Measurements from ENCODE around the gene PSPC1.
"Not testable (repeated sequence)": the region's sequence is repeated elsewhere in the genome, so short reads cannot be mapped to it uniquely, and the experiment has no call there.

PSPC1 gene

DNA sequence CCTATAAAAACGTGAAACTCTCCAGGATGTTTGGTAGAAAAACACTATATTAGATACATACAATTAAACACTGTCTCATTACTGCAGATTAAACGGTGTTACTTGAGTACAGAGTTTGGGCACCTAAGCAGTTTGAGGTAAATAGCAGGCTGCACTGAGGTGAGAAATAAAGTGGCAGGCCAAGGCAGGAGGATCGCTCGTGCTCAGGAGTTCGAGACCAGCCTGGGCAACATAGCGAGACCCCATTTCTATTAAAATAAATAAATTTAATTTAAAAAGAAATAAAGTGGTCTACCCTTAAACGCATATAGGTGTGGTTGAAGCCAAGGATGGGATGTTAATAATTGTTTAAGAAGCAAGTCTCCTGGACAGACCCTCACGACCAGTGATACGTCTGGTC, 1.2 kb downstream of the PSPC1 start:
- H3K27me3 Mint-ChIP-seq: no peaks in the 10 kb centered on the region
- DNase-seq: no peak
- peak overlapping the region; percentile 99 for H3K27ac Mint-ChIP-seq
- H3K9me3 Mint-ChIP-seq: no peaks in the 10 kb centered on the region
- peaks cover 29% of the 10 kb centered on the region for H3K36me3 Mint-ChIP-seq (ENCODE audit: low read depth)
- peaks cover 10% of the 10 kb centered on the region for H3K4me1 Mint-ChIP-seq (ENCODE audit: low read depth)
- peak overlapping the region; percentile 99 for H3K4me3 Mint-ChIP-seq

DNA sequence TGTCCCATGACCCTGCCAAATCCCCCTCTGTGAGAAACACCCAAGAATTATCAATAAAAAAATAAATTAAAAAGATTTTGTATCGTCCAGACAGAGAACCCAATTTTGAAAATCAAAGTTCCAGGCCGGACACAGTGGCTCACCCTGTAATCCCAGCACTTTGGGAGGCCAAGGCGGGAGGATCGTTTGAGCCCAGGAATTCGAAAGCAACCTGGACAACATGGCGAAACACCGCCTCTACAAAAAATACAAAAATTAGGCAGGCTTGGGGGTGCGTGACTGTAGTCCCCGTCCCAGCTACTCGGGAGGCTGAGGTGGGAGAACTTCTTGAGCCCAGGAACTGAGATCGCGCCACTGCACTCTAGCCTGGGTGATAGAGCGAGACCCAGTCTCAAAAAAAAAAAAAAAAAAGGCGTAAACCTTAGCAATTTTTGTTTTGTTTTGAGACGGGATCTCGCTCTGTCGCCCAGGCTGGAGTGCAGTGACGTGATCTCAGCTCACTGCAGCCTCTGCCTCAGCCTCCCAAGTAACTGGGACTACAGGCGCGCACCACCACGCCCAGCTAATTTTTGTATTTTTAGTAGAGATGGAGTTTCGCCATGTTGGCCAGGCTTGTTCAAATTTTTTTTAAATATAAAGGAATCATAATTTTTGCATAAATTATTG, 1.9 kb downstream of the PSPC1 start:
- H3K9me3 Mint-ChIP-seq, H3K27me3 Mint-ChIP-seq, DNase-seq: not testable (repeated sequence)
- peaks cover 35% of the 10 kb centered on the region for H3K36me3 Mint-ChIP-seq (ENCODE audit: low read depth)
- peak overlapping the region; percentile 88 for H3K27ac Mint-ChIP-seq
- H3K4me1 Mint-ChIP-seq (ENCODE audit: low read depth): peaks cover 14% of the 10 kb centered on the region
- peak overlapping the region; percentile 99 for H3K4me3 Mint-ChIP-seq

DNA sequence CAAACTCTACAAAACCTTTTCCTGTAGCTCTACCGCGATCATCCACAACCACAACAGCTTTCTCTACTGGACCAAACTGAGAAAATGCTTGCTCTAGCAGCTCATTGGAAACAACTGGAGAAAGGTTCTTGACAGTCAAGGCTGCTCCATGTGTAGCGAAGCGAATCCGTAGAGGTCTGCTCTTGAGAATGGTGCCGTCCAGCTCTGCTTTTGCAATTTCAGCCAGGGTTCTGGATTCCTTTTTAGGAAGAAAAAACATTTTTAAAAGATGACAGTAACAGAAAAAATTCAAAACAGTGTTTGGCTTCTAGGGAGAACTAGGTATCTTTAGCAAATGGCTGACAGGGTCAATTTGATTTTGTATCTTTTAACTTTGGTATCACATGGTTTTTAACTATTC, 10.4 kb downstream of the PSPC1 start:
- Mint-ChIP-seq H3K4me1 (ENCODE audit: low read depth) (peaks cover 46% of the 10 kb centered on the region), H3K27me3 (no peaks in the 10 kb centered on the region), H3K27ac (peak overlapping the region; percentile 16)

DNA sequence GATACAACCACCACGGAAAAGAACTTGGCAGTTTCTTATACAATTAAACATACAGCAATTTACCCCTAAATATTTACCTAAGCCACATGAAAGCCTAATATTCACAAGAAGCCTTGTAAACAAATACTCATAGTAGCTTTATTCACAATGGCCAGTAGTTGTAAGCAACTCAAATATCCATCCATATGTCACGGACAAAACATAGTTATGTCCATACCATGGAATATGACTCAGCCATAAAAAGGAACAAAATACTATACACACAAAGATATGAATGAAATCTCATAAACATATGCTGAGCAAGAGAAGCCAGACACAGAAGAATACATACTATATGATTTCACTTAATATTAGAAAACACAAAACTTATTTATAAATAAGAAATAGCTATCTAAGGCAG, 12.9 kb downstream of the PSPC1 start:
- Mint-ChIP-seq H3K27me3 (no peaks in the 10 kb centered on the region), H3K4me3 (no peak overlapping the region), H3K9me3 (no peaks in the 10 kb centered on the region), H3K27ac (no peak overlapping the region), H3K36me3 (ENCODE audit: low read depth) (peaks cover 83% of the 10 kb centered on the region), H3K4me1 (ENCODE audit: low read depth) (peaks cover 46% of the 10 kb centered on the region)
- DNase-seq: no peak

More for the DNA sequence above, 10.4 kb downstream of the PSPC1 start:
- H3K4me3 Mint-ChIP-seq: no peak overlapping the region
- H3K9me3 Mint-ChIP-seq: no peaks in the 10 kb centered on the region
- no peak for DNase-seq
- H3K36me3 Mint-ChIP-seq (ENCODE audit: low read depth): peaks cover 78% of the 10 kb centered on the region

DNA sequence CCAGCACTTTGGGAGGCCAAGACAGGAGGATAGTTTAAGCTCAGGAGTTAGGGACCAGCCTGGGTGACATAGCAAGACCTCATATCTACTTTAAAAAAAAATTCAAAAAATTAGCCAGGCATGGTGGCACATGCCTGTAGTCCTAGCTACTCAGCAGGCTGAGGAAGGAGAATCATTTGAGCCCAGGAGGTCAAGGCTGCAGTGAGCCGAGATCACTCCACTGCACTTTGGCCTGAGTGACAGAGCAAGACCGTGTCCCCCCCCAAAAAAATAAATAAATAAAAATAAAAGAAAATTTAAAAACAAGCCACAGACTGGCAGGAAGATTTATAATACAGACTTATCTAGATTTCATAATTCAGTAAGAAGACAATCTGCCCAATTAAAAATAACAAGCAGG, 14.8 kb downstream of the PSPC1 start:
- Mint-ChIP-seq H3K27ac (peak overlapping the region; percentile 74), H3K4me3 (peak overlapping the region; percentile 16), H3K4me1 (ENCODE audit: low read depth) (peaks cover 50% of the 10 kb centered on the region), H3K27me3 (no peaks in the 10 kb centered on the region), H3K9me3 (no peaks in the 10 kb centered on the region), H3K36me3 (ENCODE audit: low read depth) (peaks cover 88% of the 10 kb centered on the region)
- no peak for DNase-seq

DNA sequence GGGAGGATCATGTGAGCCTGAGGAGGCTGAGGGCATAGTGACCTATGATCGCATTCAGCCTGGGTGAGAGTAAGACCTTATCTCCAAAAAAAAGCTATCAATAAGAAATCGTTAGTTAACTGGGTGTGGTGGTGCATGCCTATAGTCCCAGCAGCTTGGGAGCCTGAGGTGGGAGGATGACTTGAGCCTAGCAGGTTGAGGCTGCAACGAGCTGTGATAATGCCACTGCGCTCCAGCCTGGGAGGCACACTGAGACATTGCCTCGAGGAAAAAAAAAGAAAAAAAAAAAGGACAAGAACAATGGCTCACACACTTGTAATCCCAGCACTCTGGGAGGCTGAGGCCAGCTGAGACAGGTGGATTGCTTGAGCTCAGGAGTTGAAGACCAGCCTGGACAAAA, 16.2 kb downstream of the PSPC1 start:
- Mint-ChIP-seq H3K4me1 (ENCODE audit: low read depth) (peaks cover 53% of the 10 kb centered on the region), H3K27me3 (no peaks in the 10 kb centered on the region), H3K27ac (peak overlapping the region; percentile 61), H3K36me3 (ENCODE audit: low read depth) (peaks cover 88% of the 10 kb centered on the region), H3K9me3 (no peaks in the 10 kb centered on the region), H3K4me3 (no peak overlapping the region)
- no peak for DNase-seq

DNA sequence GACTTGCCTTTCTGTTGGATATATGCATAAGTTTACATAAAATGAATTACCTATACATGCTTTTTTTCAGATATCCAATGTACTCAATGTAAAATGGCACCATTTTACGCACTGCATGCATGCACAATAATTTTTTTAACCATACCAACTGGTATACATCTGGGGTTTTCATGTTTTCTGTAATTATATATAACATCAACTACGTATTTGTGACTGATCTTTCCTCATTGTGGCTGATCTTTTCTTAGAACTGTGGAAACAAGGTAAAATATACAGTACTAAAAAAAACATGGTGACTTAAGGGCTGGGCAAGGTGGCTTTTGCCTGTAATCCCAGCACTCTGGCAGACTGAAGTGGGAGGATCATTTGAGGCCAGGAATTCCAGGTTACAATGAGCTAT, 18.5 kb downstream of the PSPC1 start:
- DNase-seq: no peak
- Mint-ChIP-seq H3K27ac (peak overlapping the region; percentile 34), H3K4me3 (no peak overlapping the region), H3K27me3 (no peaks in the 10 kb centered on the region), H3K9me3 (no peaks in the 10 kb centered on the region), H3K4me1 (ENCODE audit: low read depth) (peaks cover 58% of the 10 kb centered on the region), H3K36me3 (ENCODE audit: low read depth) (peaks cover 87% of the 10 kb centered on the region)

DNA sequence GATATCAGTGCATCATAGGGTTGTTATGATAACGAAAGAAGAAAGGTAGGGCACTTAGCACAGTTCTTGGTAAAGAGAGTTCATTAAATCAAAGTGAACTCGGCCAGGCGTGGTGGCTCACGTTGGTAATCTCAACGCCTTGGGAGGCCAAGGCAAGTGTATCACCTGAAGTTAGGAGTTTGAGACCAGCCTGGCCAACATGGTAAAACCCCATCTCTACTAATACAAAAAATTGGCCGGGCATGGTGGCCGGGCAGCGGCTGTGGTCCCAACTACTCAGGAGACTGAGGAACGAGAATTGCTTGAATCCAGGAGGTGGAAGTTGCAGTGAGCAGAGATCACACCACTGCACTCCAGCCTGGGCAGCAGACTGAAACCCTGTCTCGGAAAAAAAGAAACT, 19.1 kb downstream of the PSPC1 start:
- Mint-ChIP-seq H3K4me1 (ENCODE audit: low read depth) (peaks cover 58% of the 10 kb centered on the region), H3K36me3 (ENCODE audit: low read depth) (peaks cover 87% of the 10 kb centered on the region), H3K27me3 (no peaks in the 10 kb centered on the region), H3K9me3 (no peaks in the 10 kb centered on the region), H3K4me3 (no peak overlapping the region), H3K27ac (no peak overlapping the region)
- DNase-seq: no peak

DNA sequence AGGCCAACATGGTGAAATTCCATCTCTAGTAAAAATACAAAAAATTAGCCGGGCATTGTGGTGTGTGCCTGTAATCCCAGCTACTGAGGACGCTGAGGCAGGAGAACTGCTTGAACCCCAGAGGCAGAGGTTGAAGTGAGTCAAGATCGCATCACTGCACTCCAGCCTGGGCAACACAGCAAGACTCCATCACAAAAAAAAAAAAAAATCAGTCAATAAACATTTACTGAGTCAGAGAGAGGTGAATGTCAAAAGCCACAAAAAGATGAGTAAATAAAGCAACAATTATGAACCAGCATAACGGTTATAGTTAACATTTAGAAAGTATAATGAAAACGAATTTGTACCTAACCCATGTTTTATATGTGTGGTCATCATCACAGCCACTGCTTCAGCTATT, 23.1 kb downstream of the PSPC1 start:
- peaks cover 42% of the 10 kb centered on the region for H3K4me1 Mint-ChIP-seq (ENCODE audit: low read depth)
- peak overlapping the region; percentile 11 for H3K27ac Mint-ChIP-seq
- H3K9me3 Mint-ChIP-seq: no peaks in the 10 kb centered on the region
- H3K4me3 Mint-ChIP-seq: no peak overlapping the region
- H3K27me3 Mint-ChIP-seq: no peaks in the 10 kb centered on the region
- no peak for DNase-seq
- peaks cover 90% of the 10 kb centered on the region for H3K36me3 Mint-ChIP-seq (ENCODE audit: low read depth)

DNA sequence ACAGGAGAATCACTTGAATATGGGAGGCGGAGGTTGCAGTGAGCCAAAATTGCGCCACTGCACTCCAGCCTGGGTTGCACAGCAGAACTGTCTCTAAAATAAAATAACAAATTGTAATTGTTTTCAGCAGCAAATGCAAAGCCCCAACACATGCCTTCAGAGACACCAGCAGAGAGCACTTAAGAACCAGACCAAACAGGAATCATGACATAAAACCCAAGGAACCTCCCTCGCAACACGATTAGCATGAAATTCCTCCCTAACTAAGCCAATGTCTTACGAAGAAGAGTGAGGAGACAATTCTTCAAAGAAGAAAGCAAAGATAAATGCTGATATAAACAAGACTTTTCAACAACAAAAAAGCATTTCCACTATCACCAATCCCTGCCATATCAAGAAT, 40.1 kb downstream of the PSPC1 start:
- peaks cover 15% of the 10 kb centered on the region for H3K4me1 Mint-ChIP-seq (ENCODE audit: low read depth)
- H3K27me3 Mint-ChIP-seq: no peaks in the 10 kb centered on the region
- peak overlapping the region; percentile 2 for H3K27ac Mint-ChIP-seq
- no peak overlapping the region for H3K4me3 Mint-ChIP-seq
- DNase-seq: no peak
- no peaks in the 10 kb centered on the region for H3K9me3 Mint-ChIP-seq
- H3K36me3 Mint-ChIP-seq (ENCODE audit: low read depth): peaks cover 80% of the 10 kb centered on the region

DNA sequence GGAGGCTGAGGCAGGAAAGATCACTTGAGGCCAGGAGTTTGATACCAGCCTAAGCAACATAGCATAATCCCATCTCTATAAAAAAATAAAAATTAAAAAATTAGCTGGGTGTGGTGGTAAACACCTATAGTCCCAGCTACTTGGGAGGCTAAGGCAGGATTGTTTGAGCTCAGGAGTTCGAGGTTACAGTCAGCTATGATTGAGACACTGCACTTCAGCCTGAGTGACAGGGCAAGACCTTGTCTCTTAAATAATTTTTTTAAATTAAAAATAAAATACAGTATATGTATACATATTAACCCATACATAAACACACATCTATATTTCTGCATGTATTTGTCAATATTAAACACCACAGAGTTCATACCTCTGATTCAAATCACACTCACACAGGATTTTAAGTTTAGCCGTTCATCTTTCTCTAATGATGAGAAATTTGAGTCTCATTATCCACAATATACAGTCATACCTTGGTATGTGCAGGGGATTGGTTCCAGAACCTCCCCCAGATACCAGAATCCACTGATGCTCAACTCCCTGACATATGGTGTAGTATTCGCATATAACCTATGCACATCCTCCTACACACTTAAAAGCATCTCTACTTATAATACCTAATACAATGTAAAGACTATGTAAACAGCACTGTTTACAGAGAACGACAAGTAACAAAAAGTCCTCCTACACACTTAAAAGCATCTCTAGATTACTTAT, 44.7 kb downstream of the PSPC1 start:
- Mint-ChIP-seq H3K36me3 (ENCODE audit: low read depth) (peaks cover 82% of the 10 kb centered on the region), H3K4me1 (ENCODE audit: low read depth) (peaks cover 14% of the 10 kb centered on the region), H3K27me3 (no peaks in the 10 kb centered on the region), H3K4me3 (no peak overlapping the region), H3K9me3 (no peaks in the 10 kb centered on the region), H3K27ac (peak overlapping the region; percentile 10)
- DNase-seq: no peak

DNA sequence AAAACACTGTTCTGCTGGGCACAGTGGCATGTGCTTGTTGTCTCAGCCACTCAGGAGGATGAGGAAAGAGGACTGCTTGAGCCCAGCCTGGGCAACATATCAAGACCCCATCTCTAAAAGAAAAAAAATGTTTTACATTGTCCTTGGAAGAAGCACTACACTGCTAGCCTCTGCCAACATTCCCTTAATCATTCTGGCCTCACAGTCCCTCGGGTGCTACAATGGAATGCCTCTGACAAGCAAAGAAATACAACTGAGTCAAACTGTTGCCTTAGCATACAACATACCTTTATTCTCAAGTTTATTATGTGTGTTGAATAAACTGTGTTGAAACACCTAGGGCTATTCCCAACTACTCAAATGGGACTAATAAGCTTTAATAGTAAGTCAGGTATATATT, 56.1 kb downstream of the PSPC1 start:
- H3K4me1 Mint-ChIP-seq (ENCODE audit: low read depth): peaks cover 25% of the 10 kb centered on the region
- H3K36me3 Mint-ChIP-seq (ENCODE audit: low read depth): peaks cover 88% of the 10 kb centered on the region
- H3K4me3 Mint-ChIP-seq: no peak overlapping the region
- H3K9me3 Mint-ChIP-seq: no peaks in the 10 kb centered on the region
- no peak overlapping the region for H3K27ac Mint-ChIP-seq
- H3K27me3 Mint-ChIP-seq: no peaks in the 10 kb centered on the region
- DNase-seq: no peak

DNA sequence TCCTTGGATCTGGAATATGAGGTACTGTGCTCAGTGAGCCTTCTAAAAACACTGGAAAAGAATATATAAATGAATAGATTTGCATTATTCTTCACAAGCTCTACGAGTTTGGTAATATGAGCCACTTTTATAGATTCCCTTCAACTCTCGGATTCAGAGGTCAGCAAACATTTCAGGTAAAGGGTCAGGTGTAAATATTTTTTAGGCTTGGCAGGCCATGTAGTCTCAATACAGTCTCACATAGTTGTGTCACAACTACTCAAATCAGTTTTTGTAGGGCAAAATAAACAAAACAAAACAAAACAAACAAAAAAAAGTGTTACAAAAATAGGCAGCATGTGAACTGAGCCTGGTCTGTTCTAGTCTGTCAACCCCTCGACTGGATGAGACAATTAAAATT, 57.4 kb downstream of the PSPC1 start:
- Mint-ChIP-seq H3K9me3 (no peaks in the 10 kb centered on the region), H3K36me3 (ENCODE audit: low read depth) (peaks cover 84% of the 10 kb centered on the region), H3K27me3 (no peaks in the 10 kb centered on the region), H3K4me1 (ENCODE audit: low read depth) (peaks cover 23% of the 10 kb centered on the region), H3K27ac (no peak overlapping the region), H3K4me3 (no peak overlapping the region)
- no peak for DNase-seq

DNA sequence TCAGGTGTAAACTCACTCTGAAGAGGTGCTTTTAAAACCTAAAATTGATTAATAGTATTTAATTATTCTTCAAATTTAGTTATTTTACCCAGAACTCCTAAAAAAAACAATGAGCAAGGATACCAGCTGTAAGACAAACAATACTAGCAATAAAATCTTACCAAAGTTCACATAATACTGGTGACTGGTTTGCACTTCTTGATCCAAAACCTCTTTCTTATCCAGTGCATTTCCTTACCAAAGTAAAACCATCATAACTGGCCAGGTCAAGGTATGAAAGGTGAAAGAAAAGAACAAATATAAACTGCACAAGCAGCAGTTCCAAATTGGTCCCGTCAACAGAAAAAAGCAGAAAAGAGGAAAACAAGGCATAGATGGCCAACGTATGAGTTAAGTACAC, 62.7 kb downstream of the PSPC1 start:
- H3K9me3 Mint-ChIP-seq: no peaks in the 10 kb centered on the region
- H3K27ac Mint-ChIP-seq: no peak overlapping the region
- H3K4me3 Mint-ChIP-seq: no peak overlapping the region
- H3K4me1 Mint-ChIP-seq (ENCODE audit: low read depth): peaks cover 11% of the 10 kb centered on the region
- H3K27me3 Mint-ChIP-seq: no peaks in the 10 kb centered on the region
- H3K36me3 Mint-ChIP-seq (ENCODE audit: low read depth): peaks cover 71% of the 10 kb centered on the region
- DNase-seq: no peak

DNA sequence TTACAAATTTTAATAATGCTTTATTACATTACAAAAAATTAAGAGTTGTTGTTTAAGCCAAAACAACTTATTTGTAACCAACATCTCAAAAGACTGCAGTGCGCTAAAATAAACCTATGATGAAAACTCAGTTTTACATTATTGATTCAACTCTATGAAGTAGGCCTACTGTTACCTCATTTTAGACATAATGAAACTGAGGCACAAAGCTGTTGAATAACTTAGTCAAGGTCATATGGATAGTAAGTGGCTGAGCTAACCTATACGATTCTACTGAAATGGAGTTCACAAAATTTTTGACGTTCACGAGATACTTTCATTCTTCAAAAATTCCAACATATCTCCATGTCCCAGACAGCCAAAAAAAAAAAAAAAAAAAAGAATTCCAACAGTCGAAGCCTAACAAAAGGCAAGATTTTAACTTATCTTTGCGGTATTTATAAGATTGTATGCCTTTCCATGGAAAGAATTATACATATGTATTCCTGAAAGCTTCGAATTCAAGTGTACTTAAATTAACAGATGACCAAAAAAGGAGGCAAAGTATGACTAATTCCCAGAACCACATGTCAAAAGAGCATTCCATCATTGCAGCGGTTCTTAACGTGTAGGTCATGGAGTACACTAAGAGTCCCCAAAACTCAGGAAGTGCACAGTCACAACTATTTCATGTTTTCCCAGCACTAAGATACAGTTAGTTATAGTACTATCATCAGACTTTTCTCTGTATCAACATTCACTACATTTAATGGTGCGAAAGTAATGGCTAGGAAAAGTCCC, 69.4 kb downstream of the PSPC1 start:
- H3K27me3 Mint-ChIP-seq: no peaks in the 10 kb centered on the region
- peaks cover 68% of the 10 kb centered on the region for H3K36me3 Mint-ChIP-seq (ENCODE audit: low read depth)
- H3K9me3 Mint-ChIP-seq: no peaks in the 10 kb centered on the region
- DNase-seq: no peak
- peak overlapping the region; percentile 87 for H3K27ac Mint-ChIP-seq
- no peak overlapping the region for H3K4me3 Mint-ChIP-seq
- peaks cover 38% of the 10 kb centered on the region for H3K4me1 Mint-ChIP-seq (ENCODE audit: low read depth)

Data from activated T-cell treated with anti-CD3 and anti-CD28 coated beads, Interleukin-2, amount 50 U/mL, for 24 hours (primary cell).